Smooth muscle cell (in vitro differentiated cells): Measurements from ENCODE around the gene VIM. TPM values are rescaled to one million over a fixed set of nuclear protein-coding genes. Genes with fewer than 3 reads are reported as not detected.

Source experiments
- DNase-seq: peaks from one replicate; lab custom pipeline; 2025; ENCODE audit not compliant: unreplicated experiment; lab: John Stamatoyannopoulos, UW
- H2AFZ ChIP-seq: fragments of 200-600 bp; sonication (generic); 2 replicates; pipeline ENCODE4 v1.6.0; 2016; ENCODE audit warnings: antibody characterized with exemption, low read depth, mild to moderate bottlenecking
- H3F3A ChIP-seq: fragments of 200-600 bp; sonication (generic); 2 replicates; pipeline ENCODE4 v1.6.0; 2017; ENCODE audit warnings: antibody characterized with exemption, low read depth
- H3K27ac ChIP-seq: fragments of 200-600 bp; sonication (generic); 2 replicates; pipeline ENCODE4 v1.5.1; 2016; ENCODE audit warnings: low read depth, mild to moderate bottlenecking
- H3K27me3 ChIP-seq: fragments of 200-600 bp; sonication (generic); 2 replicates; pipeline ENCODE4 v1.6.1; 2016; ENCODE audit warnings: low read depth, mild to moderate bottlenecking
- H3K36me3 ChIP-seq: fragments of 200-600 bp; sonication (generic); 2 replicates; pipeline ENCODE4 v1.5.1; 2016; ENCODE audit warnings: low read depth
- H3K4me1 ChIP-seq: fragments of 200-600 bp; sonication (generic); 2 replicates; pipeline ENCODE4 v1.5.1; 2016; ENCODE audit warnings: low read depth
- H3K4me2 ChIP-seq: fragments of 200-600 bp; sonication (generic); 2 replicates; pipeline ENCODE4 v1.6.0; 2016; ENCODE audit warnings: mild to moderate bottlenecking
- H3K4me3 ChIP-seq: fragments of 200-600 bp; sonication (generic); 2 replicates; pipeline ENCODE4 v1.5.1; 2016; ENCODE audit warnings: mild to moderate bottlenecking
- H3K79me2 ChIP-seq: fragments of 200-600 bp; sonication (generic); 2 replicates; pipeline ENCODE4 v1.6.0; 2016; ENCODE audit warnings: low read depth, mild to moderate bottlenecking
- H3K9ac ChIP-seq: fragments of 200-600 bp; sonication (generic); 2 replicates; pipeline ENCODE4 v1.6.0; 2016; ENCODE audit warnings: low read depth
- H3K9me3 ChIP-seq: fragments of 200-600 bp; sonication (generic); replicated peaks from 2 replicates; pipeline ENCODE4 v1.5.1; 2016; ENCODE audit warnings: low read depth
- H4K20me1 ChIP-seq: fragments of 200-600 bp; sonication (generic); 2 replicates; pipeline ENCODE4 v1.6.0; 2016; ENCODE audit warnings: low read depth
- CTCF ChIP-seq: fragments of 200-600 bp; sonication (generic); IDR thresholded peaks from 2 replicates; pipeline ENCODE4 v1.5.1; 2017; ENCODE audit warnings: borderline replicate concordance, mild to moderate bottlenecking, antibody characterized with exemption; ENCODE audit not compliant: insufficient read depth, poor library complexity, severe bottlenecking
- WGBS: methylation state at CpG from one replicate; pipeline ENCODE4 v1.1.7; 2016; ENCODE audit warnings: low lambda C conversion rate; 5-methylcytosine and 5-hydroxymethylcytosine counted together
- polyA plus RNA-seq: library from polyadenylated mRNA; unstranded; fragments of >200 nt; fragmentation: Nextera tagmentation; extraction: Ambion mirVana; gene quantifications from 2 replicates; pipeline ENCODE4 v1.2.1, GENCODE V29; 2016
- total RNA-seq: library from RNA; depleted of rRNA; stranded (reverse); fragments of >200 nt; gene quantifications from 2 replicates; pipeline ENCODE4 v1.2.3, GENCODE V29; 2014

Gene VIM
- total and polyA plus RNA-seq, 2 experiments from 2014 or later, result 3,198 to 6,093 TPM

GRCh38 chr10:17181751-17182150 lies 46.3 kb upstream of the VIM start:
- Histone ChIP-seq H3K9ac (no peak overlapping the region), H3K36me3 (no peaks in the 10 kb centered on the region), H3K27me3 (no peaks in the 10 kb centered on the region), H3K4me1 (peaks cover 3% of the 10 kb centered on the region), H3K9me3 (no peaks in the 10 kb centered on the region), H3K27ac (no peak overlapping the region), H4K20me1 (no peaks in the 10 kb centered on the region), H3K4me3 (no peak overlapping the region), H3K79me2 (no peaks in the 10 kb centered on the region), H3F3A (no peaks in the 10 kb centered on the region), H3K4me2 (no peak overlapping the region), H2AFZ (no peak overlapping the region)
- 62% methylated on average over 3 of the region's 3 CpGs for WGBS
- DNase-seq, result no peak
- no peak for TF ChIP-seq CTCF

GRCh38 chr10:17183110-17183509 lies 44.9 kb upstream of the VIM start:
- no peak overlapping the region for H3K27ac ChIP-seq
- H3K4me2 ChIP-seq, result no peak overlapping the region
- H3F3A ChIP-seq, result no peaks in the 10 kb centered on the region
- no peak overlapping the region for H3K4me3 ChIP-seq
- H3K9ac ChIP-seq, result no peak overlapping the region
- no peak for DNase-seq
- H3K27me3 ChIP-seq, result no peaks in the 10 kb centered on the region
- H2AFZ ChIP-seq, result no peak overlapping the region
- H3K79me2 ChIP-seq, result no peaks in the 10 kb centered on the region
- 95% methylated on average over 2 of the region's 2 CpGs for WGBS
- H3K36me3 ChIP-seq, result no peaks in the 10 kb centered on the region
- H3K9me3 ChIP-seq, result no peaks in the 10 kb centered on the region
- H3K4me1 ChIP-seq, result peaks cover 3% of the 10 kb centered on the region
- TF ChIP-seq CTCF, result peak; percentile 21
- H4K20me1 ChIP-seq, result no peaks in the 10 kb centered on the region

GRCh38 chr10:17185873-17186272 lies 42.2 kb upstream of the VIM start:
- no peaks in the 10 kb centered on the region for H3K27me3 ChIP-seq
- no peaks in the 10 kb centered on the region for H3K36me3 ChIP-seq
- H3K4me2 ChIP-seq, result no peak overlapping the region
- H3K9ac ChIP-seq, result no peak overlapping the region
- TF ChIP-seq CTCF, result no peak
- H3F3A ChIP-seq, result no peaks in the 10 kb centered on the region
- H3K79me2 ChIP-seq, result peaks cover 12% of the 10 kb centered on the region
- 100% methylated on average over 3 of the region's 3 CpGs for WGBS
- no peaks in the 10 kb centered on the region for H4K20me1 ChIP-seq
- DNase-seq, result no peak
- no peaks in the 10 kb centered on the region for H3K9me3 ChIP-seq
- no peak overlapping the region for H2AFZ ChIP-seq
- no peak overlapping the region for H3K4me3 ChIP-seq
- no peak overlapping the region for H3K27ac ChIP-seq
- H3K4me1 ChIP-seq, result peaks cover 7% of the 10 kb centered on the region

- no peak for DNase-seq
- H2AFZ ChIP-seq, result no peak overlapping the region
- peaks cover 18% of the 10 kb centered on the region for H3K79me2 ChIP-seq
- H3K9ac ChIP-seq, result no peak overlapping the region
- WGBS, result 95% methylated on average over 3 of the region's 3 CpGs
- no peaks in the 10 kb centered on the region for H3K27me3 ChIP-seq
- TF ChIP-seq CTCF, result no peak
- no peak overlapping the region for H3K27ac ChIP-seq
- no peak overlapping the region for H3K4me3 ChIP-seq
- H3F3A ChIP-seq, result no peaks in the 10 kb centered on the region
- no peaks in the 10 kb centered on the region for H4K20me1 ChIP-seq
- H3K9me3 ChIP-seq, result no peaks in the 10 kb centered on the region
- no peak overlapping the region for H3K4me2 ChIP-seq
- peaks cover 7% of the 10 kb centered on the region for H3K4me1 ChIP-seq
- no peaks in the 10 kb centered on the region for H3K36me3 ChIP-seq
Observed at GRCh38 chr10:17188644-17189172, 39.3 kb upstream of the VIM start.
